Caco-2 (cell line): Measurements from ENCODE around the gene HJV. TPM values are rescaled to one million over a fixed set of nuclear protein-coding genes. Genes with fewer than 3 reads are reported as not detected.

Experiments
- BruUV-seq: library from RNA; stranded (reverse); fragments of 400-500 nt; replicated peaks from 2 replicates; lab custom pipeline; 2021; lab: Mats Ljungman, UMichigan
- CTCF ChIA-PET: fragments of 300-600 bp; sonication (Branson Sonifier 250); formaldehyde crosslinking; loops from one replicate; lab custom pipeline; 2022; ENCODE audit warnings: antibody characterized with exemption; lab: Charles Lee
- POLR2A ChIA-PET: fragments of 300-600 bp; sonication (Branson Sonifier 250); formaldehyde crosslinking; loops from one replicate; lab custom pipeline; 2022; ENCODE audit warnings: antibody characterized with exemption; lab: Charles Lee
- DNase-seq, 2 experiments: peaks; one replicate each; pipeline versions ENCODE4 v3.0.0 to v3.0.0-alpha.2; 2020 to 2022
- H3K27me3 ChIP-seq: replicated peaks from 2 replicates; pipeline ENCODE4 v1.6.0; 2011; ENCODE audit warnings: low read length; ENCODE audit not compliant: control insufficient read depth, insufficient read depth
- H3K36me3 ChIP-seq: 2 replicates; pipeline ENCODE4 v1.5.1; 2011; ENCODE audit warnings: low read length; ENCODE audit not compliant: control insufficient read depth, insufficient read depth
- H3K4me1 ChIP-seq: fragments of 250-450 bp; sonication (Bioruptor Pico); 2 replicates; pipeline ENCODE4 v1.5.1; 2020; ENCODE audit warnings: mild to moderate bottlenecking
- H3K4me3 ChIP-seq: 2 replicates; pipeline ENCODE4 v1.5.1; 2011; ENCODE audit warnings: low read depth, mild to moderate bottlenecking, control low read depth, low read length
- H3K9me3 ChIP-seq: fragments of 250-450 bp; sonication (Bioruptor Pico); 2 replicates; pipeline ENCODE4 v1.5.1; 2020; ENCODE audit warnings: mild to moderate bottlenecking, moderate library complexity
- H3K27ac Mint-ChIP-seq: one replicate; pipeline ENCODE4 v1.8.0; 2022; ENCODE audit warnings: mixed read lengths; ENCODE audit not compliant: unreplicated experiment
- H3K27me3 Mint-ChIP-seq: one replicate; pipeline ENCODE4 v1.8.0; 2022; ENCODE audit warnings: mixed read lengths; ENCODE audit not compliant: insufficient read depth, unreplicated experiment
- H3K36me3 Mint-ChIP-seq: one replicate; pipeline ENCODE4 v1.8.0; 2022; ENCODE audit warnings: mild to moderate bottlenecking, mixed read lengths; ENCODE audit not compliant: insufficient read depth, unreplicated experiment
- H3K4me1 Mint-ChIP-seq: one replicate; pipeline ENCODE4 v1.8.0; 2022; ENCODE audit warnings: low read depth, mixed read lengths; ENCODE audit not compliant: unreplicated experiment
- H3K4me3 Mint-ChIP-seq: one replicate; pipeline ENCODE4 v1.8.0; 2022; ENCODE audit warnings: mild to moderate bottlenecking, moderate library complexity, mixed read lengths; ENCODE audit not compliant: unreplicated experiment
- H3K9me3 Mint-ChIP-seq: one replicate; pipeline ENCODE4 v1.8.0; 2022; ENCODE audit warnings: mixed read lengths; ENCODE audit not compliant: unreplicated experiment
- intact Hi-C: fragments of 100-400 bp; cut with micrococcal nuclease; formaldehyde crosslinking; loops from one replicate; pipeline ENCODE4 v1.10.0; 2022; ENCODE audit not compliant: unreplicated experiment
- total RNA-seq: library from RNA; stranded (reverse); gene quantifications from 2 replicates; pipeline ENCODE4 v1.2.3, GENCODE V29; 2022
- TF ChIP-seq, protein P1 (sequence below), 2 experiments: fragments of 200-600 bp in 1 of 2; IDR thresholded peaks; 1 replicate in 1 of 2; 2 replicates in 1 of 2; pipeline versions ENCODE4 v1.5.1 to v1.8.0; 2011 to 2022; ENCODE audit warnings: antibody characterized with exemption in 1 of 2, control low read depth in 1 of 2, inconsistent platforms in 1 of 2, low read depth in 1 of 2, low read length in 1 of 2, mild to moderate bottlenecking in 1 of 2, moderate library complexity in 1 of 2; ENCODE audit not compliant: insufficient read depth in 1 of 2, severe bottlenecking in 1 of 2, unreplicated experiment in 1 of 2

Gene HJV
- total RNA-seq, 1 experiment from 2014 or later: not detected

DNA sequence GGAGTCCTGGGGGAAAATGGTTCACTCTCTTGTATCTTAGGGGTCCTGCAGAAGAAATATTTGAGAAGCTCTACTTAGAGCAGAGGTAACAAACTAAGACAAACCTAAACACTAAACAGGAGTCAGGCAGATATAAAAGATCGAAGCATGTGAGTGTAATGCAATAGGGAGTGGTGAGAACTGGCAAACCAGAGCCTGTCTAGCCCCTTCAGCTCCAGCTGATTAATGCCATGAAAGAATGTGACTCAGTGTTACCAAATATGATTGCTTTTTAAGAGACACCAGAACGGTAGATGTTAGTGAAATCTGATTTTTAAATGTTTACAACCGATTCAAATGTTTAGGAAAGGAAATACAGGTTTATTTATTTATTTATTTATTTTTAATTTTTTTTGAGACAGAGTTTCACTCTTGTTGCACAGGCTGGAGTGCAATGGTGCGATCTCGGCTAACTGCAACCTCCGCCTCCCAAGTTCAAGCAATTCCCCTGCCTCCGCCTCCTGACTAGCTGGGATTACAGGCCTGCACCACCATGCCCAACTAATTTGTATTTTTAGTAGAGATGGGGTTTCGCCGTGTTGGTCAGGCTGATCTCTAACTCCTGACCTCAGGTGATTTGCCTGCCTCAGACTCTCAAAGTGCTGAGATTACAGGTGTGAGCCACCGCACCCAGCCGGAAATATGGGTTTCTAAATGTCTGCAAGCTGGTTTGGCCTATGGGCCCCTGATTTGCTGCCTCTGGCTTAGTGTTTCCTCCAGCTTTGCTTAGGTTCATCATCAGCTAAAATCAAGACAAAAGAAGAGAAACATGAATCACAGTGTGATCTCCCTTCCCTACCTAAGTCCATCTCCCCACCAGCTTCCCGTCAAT is 37.3 kb downstream of the HJV start:
- TF ChIP-seq, protein P1, sequence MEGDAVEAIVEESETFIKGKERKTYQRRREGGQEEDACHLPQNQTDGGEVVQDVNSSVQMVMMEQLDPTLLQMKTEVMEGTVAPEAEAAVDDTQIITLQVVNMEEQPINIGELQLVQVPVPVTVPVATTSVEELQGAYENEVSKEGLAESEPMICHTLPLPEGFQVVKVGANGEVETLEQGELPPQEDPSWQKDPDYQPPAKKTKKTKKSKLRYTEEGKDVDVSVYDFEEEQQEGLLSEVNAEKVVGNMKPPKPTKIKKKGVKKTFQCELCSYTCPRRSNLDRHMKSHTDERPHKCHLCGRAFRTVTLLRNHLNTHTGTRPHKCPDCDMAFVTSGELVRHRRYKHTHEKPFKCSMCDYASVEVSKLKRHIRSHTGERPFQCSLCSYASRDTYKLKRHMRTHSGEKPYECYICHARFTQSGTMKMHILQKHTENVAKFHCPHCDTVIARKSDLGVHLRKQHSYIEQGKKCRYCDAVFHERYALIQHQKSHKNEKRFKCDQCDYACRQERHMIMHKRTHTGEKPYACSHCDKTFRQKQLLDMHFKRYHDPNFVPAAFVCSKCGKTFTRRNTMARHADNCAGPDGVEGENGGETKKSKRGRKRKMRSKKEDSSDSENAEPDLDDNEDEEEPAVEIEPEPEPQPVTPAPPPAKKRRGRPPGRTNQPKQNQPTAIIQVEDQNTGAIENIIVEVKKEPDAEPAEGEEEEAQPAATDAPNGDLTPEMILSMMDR (IDR thresholded peaks at IDR 0.05; ENCODE audit: insufficient read depth in 1 of 2, low read depth in 1 of 2, low read length in 1 of 2, severe bottlenecking in 1 of 2, unreplicated experiment in 1 of 2): no peak
- ChIA-PET CTCF (no interaction called here), POLR2A (no interaction called here)
- H3K9me3 Mint-ChIP-seq: no peaks in the 10 kb centered on the region
- peaks cover 29% of the 10 kb centered on the region for H3K4me1 ChIP-seq
- H3K27me3 Mint-ChIP-seq: no peaks in the 10 kb centered on the region
- no peaks in the 10 kb centered on the region for H3K9me3 ChIP-seq
- H3K4me3 Mint-ChIP-seq: no peak overlapping the region
- no peaks in the 10 kb centered on the region for H3K36me3 ChIP-seq
- BruUV-seq: no TSS peak
- no peak overlapping the region for H3K4me3 ChIP-seq
- H3K27ac Mint-ChIP-seq: no peak overlapping the region
- DNase-seq: no peak
- no peaks in the 10 kb centered on the region for H3K36me3 Mint-ChIP-seq
- no peaks in the 10 kb centered on the region for H3K27me3 ChIP-seq
- peaks cover 14% of the 10 kb centered on the region for H3K4me1 Mint-ChIP-seq
- intact Hi-C loops: no loop called here

DNA sequence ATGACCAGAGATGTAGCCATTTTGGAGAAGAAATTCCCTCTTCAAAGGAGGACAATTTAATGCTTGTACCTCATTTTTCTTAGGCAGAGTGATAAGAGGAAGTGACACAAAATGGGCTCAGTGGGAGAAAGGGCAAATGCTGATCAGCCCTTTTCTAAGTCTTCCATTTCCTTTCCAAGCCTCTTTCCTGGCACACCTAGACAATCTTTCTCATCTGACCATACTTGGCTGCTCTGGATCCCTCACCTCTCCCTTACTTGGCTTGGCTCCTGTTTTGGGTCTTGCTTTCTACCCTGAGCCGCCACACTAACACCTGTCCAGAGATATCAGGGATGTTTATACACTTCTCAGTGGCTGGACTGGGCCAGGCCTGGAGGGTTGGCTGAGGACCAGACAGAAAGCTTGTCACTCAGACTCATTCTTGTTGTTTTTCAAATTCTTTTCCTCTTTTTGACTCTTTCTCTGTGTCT is 38.3 kb downstream of the HJV start:
- Mint-ChIP-seq H3K36me3 (no peaks in the 10 kb centered on the region), H3K27ac (no peak overlapping the region), H3K27me3 (no peaks in the 10 kb centered on the region), H3K9me3 (no peaks in the 10 kb centered on the region), H3K4me3 (no peak overlapping the region), H3K4me1 (peaks cover 14% of the 10 kb centered on the region)
- ChIA-PET POLR2A (no interaction called here), CTCF (no interaction called here)
- Histone ChIP-seq H3K36me3 (no peaks in the 10 kb centered on the region), H3K4me1 (peaks cover 38% of the 10 kb centered on the region), H3K4me3 (no peak overlapping the region), H3K9me3 (no peaks in the 10 kb centered on the region), H3K27me3 (no peaks in the 10 kb centered on the region)
- no TSS peak for BruUV-seq
- no peak for DNase-seq
- TF ChIP-seq, protein P1 (IDR thresholded peaks at IDR 0.05; ENCODE audit: insufficient read depth in 1 of 2, low read depth in 1 of 2, low read length in 1 of 2, severe bottlenecking in 1 of 2, unreplicated experiment in 1 of 2): no peak
- intact Hi-C loops: no loop called here

DNA sequence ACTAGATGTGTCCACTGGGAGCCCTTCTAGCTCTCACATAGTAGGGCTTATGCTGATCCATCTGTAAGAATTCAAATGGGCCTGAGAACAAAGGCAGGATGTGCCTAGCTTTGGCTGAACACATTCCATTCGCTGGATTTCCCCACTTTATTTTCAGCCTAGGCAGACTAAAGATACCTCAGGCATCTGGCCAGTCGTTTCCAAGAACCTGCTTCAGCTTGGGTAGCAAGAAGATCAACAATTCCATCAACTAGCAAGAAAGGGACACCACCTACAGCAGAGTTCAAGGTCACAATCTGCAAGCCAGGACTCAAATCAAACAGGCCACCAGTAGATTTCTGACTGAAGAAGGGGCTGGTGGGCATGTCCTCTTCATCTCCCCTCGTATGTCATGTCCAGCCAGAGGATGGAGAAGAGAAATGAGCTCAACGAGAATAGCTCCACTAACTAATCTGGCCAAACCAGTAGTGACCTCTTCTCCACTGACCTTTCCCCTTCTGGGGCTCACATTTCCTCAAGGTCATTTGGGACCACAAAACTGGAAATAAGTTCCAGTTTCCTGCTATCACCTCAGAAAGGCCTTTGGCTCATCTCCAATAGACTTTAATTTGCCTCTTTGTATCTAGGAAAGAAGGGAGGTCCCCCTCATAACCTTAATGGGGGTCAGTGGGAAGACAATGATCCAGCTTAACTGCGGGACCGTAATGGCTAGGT is 39.4 kb downstream of the HJV start:
- peaks cover 14% of the 10 kb centered on the region for H3K4me1 Mint-ChIP-seq
- no TSS peak for BruUV-seq
- no peak for DNase-seq
- intact Hi-C loops: no loop called here
- Histone ChIP-seq H3K27me3 (no peaks in the 10 kb centered on the region), H3K36me3 (no peaks in the 10 kb centered on the region), H3K4me3 (no peak overlapping the region), H3K4me1 (peaks cover 46% of the 10 kb centered on the region), H3K9me3 (no peaks in the 10 kb centered on the region)
- H3K9me3 Mint-ChIP-seq: no peaks in the 10 kb centered on the region
- ChIA-PET CTCF (no interaction called here), POLR2A (interaction anchor here (0.6 kb wide), 1 partner anchor 70 kb away, joined by 3 read pairs; no protein-coding TSS in a partner anchor)
- no peak overlapping the region for H3K27ac Mint-ChIP-seq
- TF ChIP-seq, protein P1 (IDR thresholded peaks at IDR 0.05; ENCODE audit: insufficient read depth in 1 of 2, low read depth in 1 of 2, low read length in 1 of 2, severe bottlenecking in 1 of 2, unreplicated experiment in 1 of 2): no peak
- no peak overlapping the region for H3K4me3 Mint-ChIP-seq
- H3K36me3 Mint-ChIP-seq: no peaks in the 10 kb centered on the region
- H3K27me3 Mint-ChIP-seq: no peaks in the 10 kb centered on the region
